ENCODE results near the gene GRPEL2. TPM values are rescaled to one million over a fixed set of nuclear protein-coding genes. Genes with fewer than 3 reads are reported as not detected.

GRPEL2 gene
- total RNA-seq, 8 experiments from 2014 or later, result 9.7 to 33.1 (median 24.0) TPM

GRCh38 chr5:149323210-149323609 is 22.1 kb upstream of the GRPEL2 start:
- peaks cover 10% of the 10 kb centered on the region in 2 donors for H3K4me1 ChIP-seq (replicated peaks in 1 of 2)
- no peak overlapping the region for H3K4me3 ChIP-seq
- in situ Hi-C loops (cut with MboI; ENCODE audit: low pct_unique_long_range_greater_than_20kb in 2 of 9, low sequenced_read_pairs in 9 of 9, unreplicated experiment in 9 of 9), result loop anchor here in 2 of 9 experiments (25.0 kb wide), 1 partner anchor 239 kb away; the partner anchor contains the start of gene CSNK1A1 (in 2 of the 2)
- no peak overlapping the region for H3K27ac ChIP-seq
- ATAC-seq (replicated peaks in 6 of 8), result no peak

- peaks cover 10% of the 10 kb centered on the region in 2 donors for H3K4me1 ChIP-seq (replicated peaks in 1 of 2)
- 72 to 100% (median 96%) methylated on average over 2 of the region's 2 CpGs for WGBS, 10 experiments
- in situ Hi-C loops (cut with MboI; ENCODE audit: low pct_unique_long_range_greater_than_20kb in 2 of 9, low sequenced_read_pairs in 9 of 9, unreplicated experiment in 9 of 9), result loop anchor here in 2 of 9 experiments (25.0 kb wide), 1 partner anchor 239 kb away; the partner anchor contains the start of gene CSNK1A1 (in 2 of the 2)
- ATAC-seq (replicated peaks in 6 of 8), result no peak
- no peak overlapping the region for H3K27ac ChIP-seq
- H3K4me3 ChIP-seq, result no peak overlapping the region
Measured at GRCh38 chr5:149323621-149324205, 21.6 kb upstream of the GRPEL2 start.

- Histone ChIP-seq H3K27ac (no peak overlapping the region), H3K4me3 (no peak overlapping the region), H3K4me1 (replicated peaks in 1 of 2) (peaks cover 10% of the 10 kb centered on the region in 2 donors)
- 83 to 100% (median 94%) methylated on average over 1 to 2 of the region's 2 CpGs; no CpG with 5 or more reads in 6 of the 10 experiments for WGBS, 10 experiments
- in situ Hi-C loops (cut with MboI; ENCODE audit: low pct_unique_long_range_greater_than_20kb in 2 of 9, low sequenced_read_pairs in 9 of 9, unreplicated experiment in 9 of 9), result loop anchor here in 2 of 9 experiments (25.0 kb wide), 1 partner anchor 238 kb away; the partner anchor contains the start of gene CSNK1A1 (in 2 of the 2)
- no peak for ATAC-seq (replicated peaks in 6 of 8)
Measured at GRCh38 chr5:149324641-149325040, 20.7 kb upstream of the GRPEL2 start.

- in situ Hi-C loops (cut with MboI; ENCODE audit: low pct_unique_long_range_greater_than_20kb in 2 of 9, low sequenced_read_pairs in 9 of 9, unreplicated experiment in 9 of 9), result no loop called here
- ATAC-seq (replicated peaks in 6 of 8), result no peak
- Histone ChIP-seq H3K27ac (no peak overlapping the region), H3K4me1 (replicated peaks in 1 of 2) (peaks cover 10% of the 10 kb centered on the region in 2 donors), H3K4me3 (no peak overlapping the region)
Measured at GRCh38 chr5:149325166-149325735, 20.0 kb upstream of the GRPEL2 start.

- no peak for ATAC-seq (replicated peaks in 6 of 8)
- Histone ChIP-seq H3K4me3 (no peak overlapping the region), H3K4me1 (replicated peaks in 1 of 2) (peaks cover 3 to 4% of the 10 kb centered on the region in 2 donors), H3K27ac (no peak overlapping the region)
- in situ Hi-C loops (cut with MboI; ENCODE audit: low pct_unique_long_range_greater_than_20kb in 2 of 9, low sequenced_read_pairs in 9 of 9, unreplicated experiment in 9 of 9), result no loop called here
- WGBS, 10 experiments, result 83 to 100% (median 90%) methylated on average over 1 to 5 of the region's 5 CpGs; no CpG with 5 or more reads in 1 of the 10 experiments
Measured at GRCh38 chr5:149325894-149326293, 19.4 kb upstream of the GRPEL2 start.

GRCh38 chr5:149326611-149327010 is 18.7 kb upstream of the GRPEL2 start:
- Histone ChIP-seq H3K4me1 (replicated peaks in 1 of 2) (no peaks in the 10 kb centered on the region), H3K4me3 (no peak overlapping the region), H3K27ac (no peak overlapping the region)
- in situ Hi-C loops (cut with MboI; ENCODE audit: low pct_unique_long_range_greater_than_20kb in 2 of 9, low sequenced_read_pairs in 9 of 9, unreplicated experiment in 9 of 9), result no loop called here
- 65 to 100% (median 88%) methylated on average over 1 to 3 of the region's 3 CpGs for WGBS, 10 experiments
- ATAC-seq (replicated peaks in 6 of 8), result no peak

GRCh38 chr5:149328177-149328576 is 17.1 kb upstream of the GRPEL2 start:
- WGBS, 10 experiments, result 70 to 100% (median 92%) methylated on average over 1 to 4 of the region's 5 CpGs; no CpG with 5 or more reads in 2 of the 10 experiments
- Histone ChIP-seq H3K4me1 (replicated peaks in 1 of 2) (no peaks in the 10 kb centered on the region), H3K4me3 (no peak overlapping the region), H3K27ac (no peak overlapping the region)
- in situ Hi-C loops (cut with MboI; ENCODE audit: low pct_unique_long_range_greater_than_20kb in 2 of 9, low sequenced_read_pairs in 9 of 9, unreplicated experiment in 9 of 9), result no loop called here
- ATAC-seq (replicated peaks in 6 of 8), result no peak

GRCh38 chr5:149333711-149334443 is 11.4 kb upstream of the GRPEL2 start:
- no peak for ATAC-seq (replicated peaks in 6 of 8)
- 62 to 100% (median 97%) methylated on average over 1 to 2 of the region's 2 CpGs; no CpG with 5 or more reads in 2 of the 10 experiments for WGBS, 10 experiments
- H3K4me1 ChIP-seq (replicated peaks in 1 of 2), result no peaks in the 10 kb centered on the region
- in situ Hi-C loops (cut with MboI; ENCODE audit: low pct_unique_long_range_greater_than_20kb in 2 of 9, low sequenced_read_pairs in 9 of 9, unreplicated experiment in 9 of 9), result no loop called here
- no peak overlapping the region for H3K27ac ChIP-seq
- no peak overlapping the region for H3K4me3 ChIP-seq

GRCh38 chr5:149337736-149338135 is 7.6 kb upstream of the GRPEL2 start:
- no peak for ATAC-seq (replicated peaks in 6 of 8)
- in situ Hi-C loops (cut with MboI; ENCODE audit: low pct_unique_long_range_greater_than_20kb in 2 of 9, low sequenced_read_pairs in 9 of 9, unreplicated experiment in 9 of 9), result no loop called here
- Histone ChIP-seq H3K4me3 (no peak overlapping the region), H3K27ac (no peak overlapping the region), H3K4me1 (replicated peaks in 1 of 2) (no peaks in the 10 kb centered on the region)
- 40 to 81% (median 75%) methylated on average over 1 to 4 of the region's 4 CpGs; no CpG with 5 or more reads in 5 of the 10 experiments for WGBS, 10 experiments

- Histone ChIP-seq H3K4me3 (no peak overlapping the region), H3K4me1 (replicated peaks in 1 of 2) (no peaks in the 10 kb centered on the region), H3K27ac (no peak overlapping the region)
- 0 to 80% (median 55%) methylated on average over 1 of the region's 1 CpG; no CpG with 5 or more reads in 2 of the 10 experiments for WGBS, 10 experiments
- in situ Hi-C loops (cut with MboI; ENCODE audit: low pct_unique_long_range_greater_than_20kb in 2 of 9, low sequenced_read_pairs in 9 of 9, unreplicated experiment in 9 of 9), result no loop called here
- ATAC-seq (replicated peaks in 6 of 8), result no peak
Measured at GRCh38 chr5:149338364-149338763, 6.9 kb upstream of the GRPEL2 start.

GRCh38 chr5:149340920-149341319 is 4.4 kb upstream of the GRPEL2 start:
- in situ Hi-C loops (cut with MboI; ENCODE audit: low pct_unique_long_range_greater_than_20kb in 2 of 9, low sequenced_read_pairs in 9 of 9, unreplicated experiment in 9 of 9), result no loop called here
- Histone ChIP-seq H3K27ac (no peak overlapping the region), H3K4me1 (replicated peaks in 1 of 2) (peaks cover 5 to 6% of the 10 kb centered on the region in 2 donors), H3K4me3 (no peak overlapping the region)
- no peak for ATAC-seq (replicated peaks in 6 of 8)
- WGBS, 10 experiments, result 14 to 100% (median 76%) methylated on average over 1 of the region's 1 CpG; no CpG with 5 or more reads in 4 of the 10 experiments

- in situ Hi-C loops (cut with MboI; ENCODE audit: low pct_unique_long_range_greater_than_20kb in 2 of 9, low sequenced_read_pairs in 9 of 9, unreplicated experiment in 9 of 9), result no loop called here
- no peak overlapping the region for H3K27ac ChIP-seq
- no peak overlapping the region for H3K4me3 ChIP-seq
- no peak for ATAC-seq (replicated peaks in 6 of 8)
- H3K4me1 ChIP-seq (replicated peaks in 1 of 2), result peaks cover 7 to 11% of the 10 kb centered on the region in 2 donors
Measured at GRCh38 chr5:149341876-149342275, 3.4 kb upstream of the GRPEL2 start.

GRCh38 chr5:149344151-149344550 is 1.1 kb upstream of the GRPEL2 start:
- Histone ChIP-seq H3K4me3 (peak overlapping the region; percentile 61 to 89 (median 85)), H3K27ac (peak overlapping the region; percentile 75 to 87), H3K4me1 (replicated peaks in 1 of 2) (peaks cover 12 to 13% of the 10 kb centered on the region in 2 donors)
- ATAC-seq (replicated peaks in 6 of 8), result no peak
- 64 to 100% (median 100%) methylated on average over 1 to 2 of the region's 2 CpGs; no CpG with 5 or more reads in 4 of the 10 experiments for WGBS, 10 experiments
- in situ Hi-C loops (cut with MboI; ENCODE audit: low pct_unique_long_range_greater_than_20kb in 2 of 9, low sequenced_read_pairs in 9 of 9, unreplicated experiment in 9 of 9), result no loop called here
